Activated CD8-positive, alpha-beta memory T cell treated with anti-CD3 and anti-CD28 coated beads, Interleukin-2, amount 50 U/mL, for 1 hour (primary cell): ENCODE results near the gene PTPRU.

Experiments
- DNase-seq: peaks from one replicate; pipeline ENCODE4 v3.0.0-alpha.2; 2020; ENCODE audit errors: extremely low read depth

Gene PTPRU

GRCh38 chr1:29245261-29245660 lies 8.9 kb downstream of the PTPRU start:
- DNase-seq = no peak

DNA sequence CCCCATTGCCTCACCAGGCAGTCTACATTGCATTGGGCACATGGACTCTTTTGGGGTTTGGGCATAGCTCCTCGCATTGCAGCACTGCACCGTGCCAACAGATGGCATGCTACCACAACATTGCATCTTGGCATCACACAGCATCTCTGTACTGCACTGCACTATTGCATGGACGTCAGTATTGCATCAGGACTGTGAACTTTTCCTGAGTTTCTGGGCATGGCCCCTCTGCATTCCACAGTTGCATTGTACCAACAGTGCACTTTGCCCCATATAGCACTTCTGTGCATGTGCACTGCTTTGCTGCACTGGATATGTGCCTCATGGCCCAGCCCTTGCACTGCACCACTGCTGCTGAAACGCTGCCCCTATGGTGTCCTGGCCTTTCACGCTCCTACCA lies 9.6 kb downstream of the PTPRU start:
- no peak for DNase-seq

DNA sequence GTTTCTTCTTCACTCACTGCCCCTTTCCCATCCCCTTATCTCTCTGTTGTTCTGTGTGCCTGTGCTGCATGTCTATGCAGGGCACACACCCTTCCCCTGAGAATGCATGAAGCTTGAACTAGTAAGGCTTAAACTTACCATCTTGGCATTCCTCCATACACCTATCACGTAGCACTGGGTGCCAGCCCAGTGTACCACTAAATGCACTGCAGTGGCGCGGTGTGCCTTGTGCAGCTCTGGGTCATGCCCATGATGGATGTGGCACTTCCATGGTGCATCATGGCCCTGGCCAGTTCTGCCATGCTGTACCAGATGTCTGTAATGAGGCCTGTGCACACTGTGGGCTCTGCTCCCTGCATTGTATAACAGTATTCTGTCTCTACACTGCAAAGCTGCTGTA lies 10.7 kb downstream of the PTPRU start:
- no peak for DNase-seq

- DNase-seq = no peak
Measured at GRCh38 chr1:29247571-29248273, 11.4 kb downstream of the PTPRU start.

DNA sequence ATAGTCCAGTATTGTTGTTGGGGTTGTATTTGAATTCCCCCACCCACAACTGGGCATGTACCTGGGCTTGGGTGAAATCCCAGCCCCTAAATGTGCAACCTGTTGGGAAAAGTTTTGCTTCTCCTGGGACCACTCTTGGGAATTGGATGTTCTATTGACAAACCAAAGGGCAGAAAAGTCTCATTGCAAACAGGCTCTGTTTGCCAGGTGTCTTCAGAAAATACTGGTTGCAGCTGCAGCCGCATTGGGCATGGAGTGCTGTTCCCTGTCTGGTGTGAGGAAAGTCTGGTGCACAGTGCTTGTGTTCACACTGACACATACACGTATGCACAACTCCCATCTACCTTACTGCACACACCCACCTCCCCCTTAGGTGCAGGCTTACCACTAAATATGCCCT lies 12.1 kb downstream of the PTPRU start:
- DNase-seq = no peak

DNA sequence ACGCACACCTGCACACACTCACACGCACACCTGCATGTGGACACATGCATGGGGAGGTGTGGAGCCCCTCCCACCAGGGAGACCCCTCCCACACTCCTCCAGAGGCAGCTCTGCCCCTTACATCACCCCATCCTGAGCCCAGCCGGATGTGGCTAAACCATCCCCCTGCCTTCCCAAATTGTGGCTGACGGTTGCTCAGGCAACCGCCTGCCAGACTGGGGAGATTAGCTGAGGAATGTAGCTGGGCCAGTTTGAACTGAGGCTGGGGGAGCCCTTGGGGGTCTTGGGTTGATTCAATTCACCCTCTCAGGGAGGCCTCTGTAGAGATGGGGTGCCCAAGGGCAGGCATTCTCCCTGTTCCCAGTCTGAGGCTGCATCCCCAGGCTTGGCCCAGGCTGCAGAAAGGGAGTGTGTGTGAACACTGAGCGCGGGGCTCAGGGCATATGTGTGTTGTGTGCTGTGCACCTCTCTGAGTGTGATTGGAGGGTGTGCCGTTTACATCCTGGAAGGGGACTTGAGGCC lies 12.9 kb downstream of the PTPRU start:
- DNase-seq = no peak

- DNase-seq = no peak
Measured at GRCh38 chr1:29249951-29250581, 13.7 kb downstream of the PTPRU start.

DNA sequence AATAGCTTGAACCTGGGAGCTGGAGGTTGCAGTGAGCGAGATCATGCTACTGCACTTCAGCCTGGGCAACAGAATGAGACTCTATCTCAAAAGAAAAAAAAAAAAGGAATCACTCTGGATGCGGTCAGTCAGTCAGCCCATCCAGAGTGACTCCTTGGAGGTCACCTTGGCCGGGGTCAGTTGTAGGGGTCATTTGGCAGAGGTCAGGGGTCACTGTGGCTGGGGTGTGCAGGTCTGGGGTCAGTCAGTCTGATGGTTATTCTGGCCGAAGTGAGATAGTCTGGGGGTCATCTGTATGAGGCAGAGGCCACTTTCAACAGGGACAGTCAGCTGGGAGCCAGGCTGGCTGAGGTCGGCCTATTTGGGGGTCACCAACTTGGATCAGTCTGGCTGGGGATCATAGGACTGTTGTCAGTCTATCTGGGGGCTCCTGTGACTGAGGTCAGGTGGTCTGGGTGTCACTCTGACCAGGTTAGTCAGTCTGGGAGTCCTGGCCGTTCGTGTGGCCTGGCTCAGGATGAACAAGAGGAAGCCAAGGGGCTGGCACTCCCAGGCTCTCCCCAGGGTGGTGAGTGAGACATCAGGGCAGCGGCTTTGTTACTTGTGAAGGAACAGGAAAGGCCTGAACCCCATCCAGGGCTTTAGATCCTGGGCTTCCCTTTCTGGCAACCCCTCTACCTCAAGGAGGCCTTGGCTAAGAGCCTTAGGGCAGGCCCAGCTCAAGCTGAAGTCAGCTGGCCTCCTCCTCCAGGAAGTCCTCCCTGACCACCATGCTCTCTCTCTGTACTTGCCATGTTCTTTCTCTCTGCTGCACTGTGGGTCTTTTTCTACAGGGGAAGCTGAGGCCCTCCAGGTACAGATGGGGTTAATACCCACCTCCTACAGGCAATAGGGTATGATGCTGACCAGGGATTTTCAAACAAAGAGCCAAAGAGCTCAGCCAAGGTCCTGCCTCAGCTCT lies 15.1 kb downstream of the PTPRU start:
- DNase-seq = no peak

DNA sequence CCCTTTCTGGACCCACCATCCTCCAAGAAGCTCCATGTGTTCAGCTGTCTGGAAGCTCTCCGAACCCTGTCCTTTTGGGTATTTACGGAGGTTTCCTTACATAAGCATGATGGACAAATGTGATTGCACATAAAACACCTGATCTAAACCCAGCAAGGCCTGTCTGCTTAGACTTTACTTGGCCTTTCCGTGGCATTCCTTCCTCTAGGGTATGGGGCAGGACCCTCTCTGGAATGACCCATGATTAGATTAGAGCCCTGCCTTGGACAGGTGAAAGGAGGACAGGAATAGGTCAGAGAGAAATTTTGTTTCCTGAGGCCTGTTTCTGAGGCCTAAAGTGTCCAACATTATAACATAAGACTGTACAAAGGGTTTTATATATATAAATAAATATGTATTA lies 16.9 kb downstream of the PTPRU start:
- DNase-seq = no peak

GRCh38 chr1:29254346-29254745 lies 18.0 kb downstream of the PTPRU start:
- no peak for DNase-seq

GRCh38 chr1:29255134-29255666 lies 18.9 kb downstream of the PTPRU start:
- no peak for DNase-seq

DNA sequence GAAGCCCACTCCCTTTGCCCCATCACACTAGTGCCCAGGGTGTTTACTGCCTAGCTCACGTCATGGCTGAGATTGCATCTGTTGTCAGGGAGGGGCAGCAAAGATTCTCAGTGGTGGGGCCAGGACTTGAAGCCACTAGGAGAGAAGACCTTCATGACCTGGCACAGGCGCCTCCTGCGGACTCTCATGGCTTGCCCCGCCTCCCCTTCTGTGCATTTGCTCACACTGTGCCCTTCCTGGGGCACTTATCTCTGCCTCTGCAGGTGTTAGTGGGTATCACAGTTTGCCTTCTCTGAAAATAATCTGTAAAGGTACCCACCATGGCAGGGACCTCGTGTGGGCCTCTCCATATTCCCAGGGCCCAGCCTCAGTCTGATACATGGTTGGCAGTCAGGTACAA lies 20.1 kb downstream of the PTPRU start:
- DNase-seq = no peak

GRCh38 chr1:29256979-29257804 lies 20.9 kb downstream of the PTPRU start:
- DNase-seq = no peak

GRCh38 chr1:29258189-29258975 lies 22.1 kb downstream of the PTPRU start:
- DNase-seq = no peak

- no peak for DNase-seq
Measured at GRCh38 chr1:29258976-29259801, 22.9 kb downstream of the PTPRU start.

DNA sequence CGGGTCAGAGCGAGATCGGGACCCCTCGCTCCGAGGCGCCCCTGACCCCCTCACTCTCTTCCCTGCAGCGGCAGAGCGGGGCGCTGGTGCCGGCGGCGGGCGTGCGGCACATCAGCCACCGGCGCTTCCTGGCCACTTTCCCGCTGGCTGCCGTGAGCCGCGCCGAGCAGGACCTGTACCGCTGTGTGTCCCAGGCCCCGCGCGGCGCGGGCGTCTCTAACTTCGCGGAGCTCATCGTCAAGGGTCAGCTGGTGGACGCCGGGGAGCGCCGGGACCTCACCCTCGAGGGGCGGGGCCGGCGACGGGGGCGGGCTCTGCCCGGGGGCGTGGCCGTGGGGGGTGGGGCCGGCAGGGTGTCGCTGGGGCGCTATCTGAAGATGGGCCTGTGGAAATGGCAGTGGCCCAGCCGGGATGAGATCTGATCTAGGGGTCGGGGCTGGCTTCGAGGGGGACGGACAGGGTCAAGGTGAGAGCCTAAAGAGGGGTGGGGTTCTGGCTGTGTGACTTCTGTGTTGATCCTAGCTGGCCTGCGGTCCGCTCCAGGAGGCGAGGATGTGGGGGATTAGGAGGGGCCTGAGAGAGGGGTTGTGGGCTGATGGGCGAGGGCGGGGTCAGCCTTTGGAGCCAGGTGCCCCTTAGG lies 23.6 kb downstream of the PTPRU start:
- no peak for DNase-seq

DNA sequence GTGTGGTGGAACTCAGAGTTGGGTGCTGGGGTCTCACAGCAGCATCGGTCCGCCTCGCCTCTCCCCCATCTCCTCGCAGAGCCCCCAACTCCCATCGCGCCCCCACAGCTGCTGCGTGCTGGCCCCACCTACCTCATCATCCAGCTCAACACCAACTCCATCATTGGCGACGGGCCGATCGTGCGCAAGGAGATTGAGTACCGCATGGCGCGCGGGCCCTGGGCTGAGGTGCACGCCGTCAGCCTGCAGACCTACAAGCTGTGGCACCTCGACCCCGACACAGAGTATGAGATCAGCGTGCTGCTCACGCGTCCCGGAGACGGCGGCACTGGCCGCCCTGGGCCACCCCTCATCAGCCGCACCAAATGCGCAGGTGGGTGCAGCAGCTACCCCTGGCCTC lies 24.2 kb downstream of the PTPRU start:
- DNase-seq = no peak

DNA sequence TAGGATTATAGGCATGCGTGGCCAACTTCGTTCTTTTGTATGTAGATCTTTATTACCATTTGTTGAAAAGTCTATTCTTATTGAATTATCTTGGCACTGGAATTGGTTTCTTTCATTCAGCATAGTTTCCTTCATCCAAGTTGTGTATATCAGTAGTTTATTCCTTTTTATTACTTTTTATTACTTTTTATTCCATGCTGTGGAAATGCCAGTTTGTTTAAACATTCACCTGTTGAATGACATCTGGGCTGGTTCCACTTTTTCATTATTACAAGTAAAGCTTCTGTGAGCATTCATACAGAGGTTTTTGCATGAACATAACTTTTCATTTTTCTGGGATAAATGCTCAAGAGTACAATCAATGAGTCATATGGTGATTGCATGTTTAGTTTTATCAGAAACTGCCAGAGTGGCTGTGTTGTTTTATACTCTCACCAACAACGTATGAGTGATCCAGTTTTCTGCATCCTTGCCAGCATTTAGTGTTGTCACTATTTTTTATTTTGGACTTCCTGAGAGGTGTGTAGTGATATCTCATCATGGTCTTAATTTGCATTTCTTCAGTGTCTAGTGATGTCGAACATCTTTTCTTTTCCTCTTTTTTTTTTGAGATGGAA lies 28.6 kb downstream of the PTPRU start:
- DNase-seq = no peak

- DNase-seq = no peak
Measured at GRCh38 chr1:29266912-29267311, 30.6 kb downstream of the PTPRU start.
